Epithelial cell of proximal tubule (primary cell): ENCODE measurements around the gene VCPKMT. TPM values are rescaled to one million over a fixed set of nuclear protein-coding genes. Genes with fewer than 3 reads are reported as not detected.
A peak's percentile ranks its signal among the peaks of the same experiment; 100 is the strongest.

Experiments
- DNase-seq: peaks from one replicate; pipeline ENCODE4 v3.0.0-alpha.2; 2011; ENCODE audit warnings: low read depth
- H3K4me3 ChIP-seq: 2 replicates; pipeline ENCODE4 v1.5.1; 2011; ENCODE audit warnings: low read depth, mild to moderate bottlenecking, low read length
- CTCF ChIP-seq: conservative IDR thresholded peaks from 2 replicates; pipeline ENCODE4 v1.5.1; 2012; ENCODE audit warnings: low read depth, mild to moderate bottlenecking, low read length
- total RNA-seq: library from RNA; depleted of rRNA; stranded (reverse); fragments of >200 nt; gene quantifications from 2 replicates; pipeline ENCODE4 v1.2.3, GENCODE V29; 2015

VCPKMT gene
- total RNA-seq, 1 donor from 2014 or later, result 3.9 TPM

- H3K4me3 ChIP-seq, result no peak overlapping the region
- TF ChIP-seq CTCF, result no peak
- DNase-seq, result no peak
These were observed 5.1 kb upstream of the VCPKMT start for GRCh38 chr14:50121486-50121885.

GRCh38 chr14:50117456-50117855 is 1.1 kb upstream of the VCPKMT start:
- DNase-seq, result no peak
- H3K4me3 ChIP-seq, result no peak overlapping the region
- TF ChIP-seq CTCF, result no peak

- no peak for DNase-seq
- no peak for TF ChIP-seq CTCF
- H3K4me3 ChIP-seq, result peak overlapping the region; percentile 82
These were observed 594 bp upstream of the VCPKMT start for GRCh38 chr14:50116966-50117365.

- H3K4me3 ChIP-seq, result no peak overlapping the region
- DNase-seq, result no peak
- no peak for TF ChIP-seq CTCF
These were observed 2.9 kb downstream of the VCPKMT start for GRCh38 chr14:50113381-50114035.

GRCh38 chr14:50110323-50111037 is 5.9 kb downstream of the VCPKMT start:
- no peak overlapping the region for H3K4me3 ChIP-seq
- TF ChIP-seq CTCF, result no peak
- DNase-seq, result no peak

- DNase-seq, result no peak
- peak; percentile 44 for TF ChIP-seq CTCF
- H3K4me3 ChIP-seq, result no peak overlapping the region
These were observed 7.0 kb downstream of the VCPKMT start for GRCh38 chr14:50109342-50109741.

- no peak overlapping the region for H3K4me3 ChIP-seq
- TF ChIP-seq CTCF, result no peak
- no peak for DNase-seq
These were observed 8.5 kb downstream of the VCPKMT start for GRCh38 chr14:50107850-50108249.
